GM12872 (cell line): Measurements from ENCODE around the gene TBC1D8.

Experiments used
- TF ChIP-seq, protein P1 (sequence below): IDR thresholded peaks from 3 replicates; pipeline ENCODE4 v1.5.1; 2011; ENCODE audit warnings: low read depth, mild to moderate bottlenecking, low read length, moderate library complexity; ENCODE audit not compliant: insufficient read depth

The TBC1D8 gene

DNA sequence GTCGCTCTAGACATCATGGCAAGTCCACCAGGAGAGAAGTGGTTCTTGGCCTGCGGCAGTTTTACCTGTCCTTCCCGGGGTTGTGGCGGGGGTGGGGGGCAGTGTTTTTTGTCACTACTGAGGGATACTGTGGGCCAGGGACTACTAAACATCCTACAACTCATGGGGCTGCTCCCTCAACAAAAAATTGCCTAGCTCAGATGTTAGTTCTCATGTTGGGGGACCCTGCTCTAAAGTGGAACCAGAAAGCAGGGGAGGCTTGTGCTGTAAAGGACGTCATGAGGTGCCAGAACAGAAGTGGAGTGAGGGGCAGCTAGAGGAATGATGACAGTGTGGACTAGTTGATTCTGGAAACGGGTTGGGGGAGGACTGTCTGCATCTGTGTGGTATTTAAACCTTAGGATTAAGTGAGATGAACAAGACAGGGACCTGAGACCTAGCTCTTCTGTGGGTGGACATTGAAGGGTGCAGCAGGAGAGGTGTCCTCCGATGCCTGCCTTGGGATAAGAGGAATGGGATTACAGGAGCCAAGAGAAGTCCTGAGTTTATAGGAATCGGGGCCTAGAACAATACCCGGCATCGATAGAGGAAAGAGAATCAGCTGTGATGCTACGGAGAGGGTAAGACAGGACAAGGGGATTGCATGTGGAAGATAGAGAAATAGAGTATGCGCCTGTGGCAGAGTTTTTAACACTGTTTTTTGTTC, 146.4 kb downstream of the TBC1D8 start:
- TF ChIP-seq, protein P1, sequence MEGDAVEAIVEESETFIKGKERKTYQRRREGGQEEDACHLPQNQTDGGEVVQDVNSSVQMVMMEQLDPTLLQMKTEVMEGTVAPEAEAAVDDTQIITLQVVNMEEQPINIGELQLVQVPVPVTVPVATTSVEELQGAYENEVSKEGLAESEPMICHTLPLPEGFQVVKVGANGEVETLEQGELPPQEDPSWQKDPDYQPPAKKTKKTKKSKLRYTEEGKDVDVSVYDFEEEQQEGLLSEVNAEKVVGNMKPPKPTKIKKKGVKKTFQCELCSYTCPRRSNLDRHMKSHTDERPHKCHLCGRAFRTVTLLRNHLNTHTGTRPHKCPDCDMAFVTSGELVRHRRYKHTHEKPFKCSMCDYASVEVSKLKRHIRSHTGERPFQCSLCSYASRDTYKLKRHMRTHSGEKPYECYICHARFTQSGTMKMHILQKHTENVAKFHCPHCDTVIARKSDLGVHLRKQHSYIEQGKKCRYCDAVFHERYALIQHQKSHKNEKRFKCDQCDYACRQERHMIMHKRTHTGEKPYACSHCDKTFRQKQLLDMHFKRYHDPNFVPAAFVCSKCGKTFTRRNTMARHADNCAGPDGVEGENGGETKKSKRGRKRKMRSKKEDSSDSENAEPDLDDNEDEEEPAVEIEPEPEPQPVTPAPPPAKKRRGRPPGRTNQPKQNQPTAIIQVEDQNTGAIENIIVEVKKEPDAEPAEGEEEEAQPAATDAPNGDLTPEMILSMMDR = no peak

DNA sequence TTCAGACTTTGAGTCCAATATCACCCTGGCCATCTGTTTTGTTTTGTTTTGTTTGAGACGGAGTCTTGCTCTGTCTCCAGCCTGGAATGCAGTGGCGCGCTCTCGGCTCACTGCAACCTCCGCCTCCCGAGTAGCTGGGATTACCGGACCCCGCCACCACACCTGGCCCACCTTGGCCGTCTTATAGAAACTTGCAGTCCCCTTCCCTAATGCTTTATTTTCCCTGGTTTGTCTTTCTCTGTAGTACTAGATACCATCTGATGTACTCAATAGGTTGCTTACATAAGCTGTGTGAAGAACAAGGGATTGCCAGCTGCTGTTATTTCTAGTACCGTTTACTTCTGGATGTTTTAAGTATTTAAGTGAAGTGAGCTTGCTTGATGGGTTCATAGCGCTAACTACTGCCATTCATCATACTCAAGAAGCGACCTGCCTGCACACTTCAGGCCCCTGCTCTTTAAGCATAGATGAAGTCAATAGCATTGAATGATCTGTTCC, 147.9 kb downstream of the TBC1D8 start:
- TF ChIP-seq, protein P1 = no peak

DNA sequence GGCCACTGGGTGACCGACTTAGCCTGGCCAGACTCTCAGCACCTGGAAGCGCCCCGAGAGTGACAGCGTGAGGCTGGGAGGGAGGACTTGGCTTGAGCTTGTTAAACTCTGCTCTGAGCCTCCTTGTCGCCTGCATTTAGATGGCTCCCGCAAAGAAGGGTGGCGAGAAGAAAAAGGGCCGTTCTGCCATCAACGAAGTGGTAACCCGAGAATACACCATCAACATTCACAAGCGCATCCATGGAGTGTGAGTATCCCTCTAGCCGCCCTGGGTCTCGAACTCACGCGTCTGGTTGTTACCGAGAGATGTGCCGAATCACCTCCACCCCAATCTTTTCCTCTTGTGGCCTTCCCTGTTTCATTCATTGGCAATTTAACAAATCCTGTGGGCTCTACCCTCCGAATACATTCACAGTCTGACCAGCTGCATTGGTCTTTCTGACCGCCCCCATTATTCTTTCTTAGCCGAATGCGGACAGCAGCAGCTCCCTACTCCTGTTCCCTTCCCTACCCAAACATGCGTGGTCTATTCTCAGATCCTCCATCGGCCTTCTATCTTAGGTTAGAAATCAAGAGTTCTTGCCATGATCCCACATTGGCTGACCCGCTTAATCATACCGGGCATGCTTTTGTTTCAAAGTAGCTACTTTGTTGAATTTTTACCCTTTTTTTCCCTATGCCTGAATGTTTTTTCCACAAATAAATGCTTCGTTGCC, 148.5 kb downstream of the TBC1D8 start:
- TF ChIP-seq, protein P1 = no peak

DNA sequence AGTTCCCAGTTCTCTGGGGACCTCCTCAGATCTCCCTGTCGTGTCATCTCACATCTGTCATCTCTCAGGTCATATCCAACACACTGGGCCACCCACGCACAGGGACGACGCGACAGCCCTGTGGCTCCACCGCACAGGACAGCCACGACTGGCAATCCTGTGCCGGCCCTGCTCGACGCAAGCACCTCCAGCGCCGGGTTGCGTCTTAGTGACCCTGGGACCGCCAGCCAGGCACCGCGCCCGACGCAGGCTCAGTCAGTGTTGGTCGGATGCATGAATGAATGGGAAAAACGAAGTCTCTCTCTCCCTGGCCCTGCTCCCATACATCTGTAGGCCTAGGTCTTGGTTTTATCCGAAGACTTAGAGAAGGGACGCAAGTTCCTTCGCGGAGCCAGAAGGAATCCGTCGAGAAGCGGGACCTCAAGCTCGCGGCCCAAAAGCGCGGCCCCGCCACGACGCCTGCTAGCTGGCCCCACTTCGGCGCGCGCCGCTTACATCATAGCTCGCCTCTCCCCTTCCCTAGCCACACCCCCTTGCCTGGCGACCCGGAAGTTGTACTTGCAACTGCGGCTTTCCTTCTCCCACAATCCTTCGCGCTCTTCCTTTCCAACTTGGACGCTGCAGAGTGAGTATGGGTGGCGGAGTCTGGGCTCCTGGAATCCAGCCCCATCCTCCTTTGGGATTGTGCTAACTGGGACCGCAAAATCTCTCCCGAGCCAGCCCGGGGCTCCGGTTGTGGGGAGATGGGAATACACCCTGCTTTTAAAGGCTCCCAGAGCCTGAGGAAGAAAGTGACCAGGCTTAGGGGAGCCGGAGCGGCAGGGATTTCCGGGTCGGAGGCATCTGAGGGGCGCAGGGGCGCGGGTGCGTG, 149.3 kb downstream of the TBC1D8 start, which contains the start of gene RPL31:
Gene RPL31, plus strand, starts transcription at position 599 of the 871 bp plus-strand sequence. CDS start 413 bp downstream, outside the sequence.
- TF ChIP-seq, protein P1 = no peak

DNA sequence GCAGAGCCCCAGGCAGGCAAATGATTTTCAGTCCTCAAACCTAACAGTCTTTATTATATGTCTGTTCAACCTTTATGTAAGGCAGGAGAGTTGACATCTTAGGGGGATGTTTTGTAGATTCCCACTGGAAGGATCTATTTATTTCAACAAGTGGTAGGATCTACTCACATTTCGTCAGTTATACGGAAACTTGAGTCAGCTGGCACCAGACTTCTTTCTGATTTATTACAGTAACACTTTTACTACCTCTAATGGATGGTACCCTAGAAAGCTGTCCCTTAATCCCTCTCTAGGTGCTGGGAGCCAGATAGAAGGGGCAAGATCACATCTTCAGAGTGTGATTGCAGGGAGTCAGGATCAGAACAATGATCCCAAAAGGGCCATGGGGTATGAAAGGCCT, 151.2 kb downstream of the TBC1D8 start:
- TF ChIP-seq, protein P1 = no peak

DNA sequence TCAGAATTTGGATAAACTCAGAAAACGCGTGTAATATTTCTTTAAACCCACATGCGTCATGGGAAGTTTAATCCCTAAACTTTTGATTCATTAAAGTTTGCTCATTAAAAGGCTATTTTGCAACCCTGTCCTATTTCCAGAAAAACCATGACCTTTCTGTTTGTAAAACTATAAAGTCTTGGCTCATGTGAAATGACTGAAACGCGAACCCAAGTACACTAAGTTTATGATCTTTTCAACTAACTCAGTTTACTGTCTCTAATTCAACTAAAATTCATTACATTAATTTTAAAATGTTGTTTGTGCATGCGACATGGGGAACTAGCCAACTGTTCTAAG, 153.0 kb downstream of the TBC1D8 start:
- TF ChIP-seq, protein P1 = no peak
